ENCODE results near the gene MUC20.

DNA sequence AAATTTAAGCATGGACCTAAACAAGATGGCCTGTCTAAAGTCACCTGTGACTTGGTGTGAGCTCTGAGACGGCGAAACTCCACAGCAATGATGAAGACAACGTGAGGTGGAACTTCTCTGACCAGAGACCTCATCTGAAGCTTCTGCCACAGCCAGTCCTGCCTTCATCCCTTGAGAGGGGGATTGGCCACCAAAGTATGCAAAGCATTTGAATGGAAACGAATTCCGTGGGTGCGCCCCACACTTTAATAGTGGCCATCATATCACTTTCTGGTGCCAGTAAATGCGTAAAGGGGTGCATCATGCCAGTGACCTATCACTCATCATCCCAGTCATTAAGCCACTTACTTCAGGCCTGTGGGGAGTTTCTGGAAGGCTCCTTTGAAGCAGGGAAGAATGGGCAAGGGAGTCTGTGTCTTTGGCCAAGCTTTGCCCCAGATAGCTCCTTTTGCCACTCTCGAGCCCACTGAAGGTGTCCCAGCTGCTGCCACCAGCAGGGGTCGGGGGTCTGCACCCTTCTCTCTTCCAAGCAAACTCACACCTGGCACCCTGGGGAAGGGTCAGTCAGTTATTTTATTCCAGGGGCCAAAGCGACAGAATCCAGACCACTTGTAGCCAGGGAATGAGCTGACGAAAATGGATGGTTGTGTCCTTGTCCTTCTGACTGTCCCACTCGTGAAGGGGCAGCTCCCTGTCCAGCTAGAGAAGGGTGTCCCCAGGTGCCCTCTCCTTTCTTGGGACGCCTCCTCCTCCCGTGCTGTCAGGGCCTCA, 17.7 kb downstream of the MUC20 start:
- TF ChIP-seq EZH2phosphoT487 (IDR thresholded peaks at IDR 0.05; ENCODE audit: insufficient read depth, low read depth) = no peak
- TF ChIP-seq EZH2 (IDR thresholded peaks at IDR 0.05; ENCODE audit: insufficient read depth, poor library complexity, severe bottlenecking) = no peak
